Measurements from ENCODE around the gene CACNA2D4. TPM values are rescaled to one million over a fixed set of nuclear protein-coding genes. Genes with fewer than 3 reads are reported as not detected.

The CACNA2D4 gene
- total RNA-seq, 1 donor from 2014 or later = 0.58 TPM

GRCh38 chr12:1845427-1845826 lies 73.0 kb downstream of the CACNA2D4 start:
- DNase-seq (ENCODE audit: low read depth) = no peak
- Histone ChIP-seq H3K36me3 (ENCODE audit: control insufficient read depth, insufficient read depth, low read length) (no peaks in the 10 kb centered on the region), H3K4me3 (ENCODE audit: low read depth, low read length) (no peak overlapping the region), H3K27me3 (ENCODE audit: control insufficient read depth, insufficient read depth, low read length) (peaks cover 36% of the 10 kb centered on the region)
- TF ChIP-seq, protein P1, sequence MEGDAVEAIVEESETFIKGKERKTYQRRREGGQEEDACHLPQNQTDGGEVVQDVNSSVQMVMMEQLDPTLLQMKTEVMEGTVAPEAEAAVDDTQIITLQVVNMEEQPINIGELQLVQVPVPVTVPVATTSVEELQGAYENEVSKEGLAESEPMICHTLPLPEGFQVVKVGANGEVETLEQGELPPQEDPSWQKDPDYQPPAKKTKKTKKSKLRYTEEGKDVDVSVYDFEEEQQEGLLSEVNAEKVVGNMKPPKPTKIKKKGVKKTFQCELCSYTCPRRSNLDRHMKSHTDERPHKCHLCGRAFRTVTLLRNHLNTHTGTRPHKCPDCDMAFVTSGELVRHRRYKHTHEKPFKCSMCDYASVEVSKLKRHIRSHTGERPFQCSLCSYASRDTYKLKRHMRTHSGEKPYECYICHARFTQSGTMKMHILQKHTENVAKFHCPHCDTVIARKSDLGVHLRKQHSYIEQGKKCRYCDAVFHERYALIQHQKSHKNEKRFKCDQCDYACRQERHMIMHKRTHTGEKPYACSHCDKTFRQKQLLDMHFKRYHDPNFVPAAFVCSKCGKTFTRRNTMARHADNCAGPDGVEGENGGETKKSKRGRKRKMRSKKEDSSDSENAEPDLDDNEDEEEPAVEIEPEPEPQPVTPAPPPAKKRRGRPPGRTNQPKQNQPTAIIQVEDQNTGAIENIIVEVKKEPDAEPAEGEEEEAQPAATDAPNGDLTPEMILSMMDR (IDR thresholded peaks at IDR 0.05; ENCODE audit: insufficient read depth, low read length, poor library complexity, severe bottlenecking) = no peak

GRCh38 chr12:1844661-1845409 lies 73.6 kb downstream of the CACNA2D4 start:
- no peak overlapping the region for H3K4me3 ChIP-seq (ENCODE audit: low read depth, low read length)
- DNase-seq (ENCODE audit: low read depth) = no peak
- TF ChIP-seq, protein P1 (IDR thresholded peaks at IDR 0.05; ENCODE audit: insufficient read depth, low read length, poor library complexity, severe bottlenecking) = no peak
- peaks cover 36% of the 10 kb centered on the region for H3K27me3 ChIP-seq (ENCODE audit: control insufficient read depth, insufficient read depth, low read length)
- H3K36me3 ChIP-seq (ENCODE audit: control insufficient read depth, insufficient read depth, low read length) = no peaks in the 10 kb centered on the region

- Histone ChIP-seq H3K4me3 (ENCODE audit: low read depth, low read length) (no peak overlapping the region), H3K36me3 (ENCODE audit: control insufficient read depth, insufficient read depth, low read length) (no peaks in the 10 kb centered on the region), H3K27me3 (ENCODE audit: control insufficient read depth, insufficient read depth, low read length) (peaks cover 42% of the 10 kb centered on the region)
- TF ChIP-seq, protein P1 (IDR thresholded peaks at IDR 0.05; ENCODE audit: insufficient read depth, low read length, poor library complexity, severe bottlenecking) = no peak
- DNase-seq (ENCODE audit: low read depth) = no peak
These were observed 74.2 kb downstream of the CACNA2D4 start for GRCh38 chr12:1844223-1844622.

DNA sequence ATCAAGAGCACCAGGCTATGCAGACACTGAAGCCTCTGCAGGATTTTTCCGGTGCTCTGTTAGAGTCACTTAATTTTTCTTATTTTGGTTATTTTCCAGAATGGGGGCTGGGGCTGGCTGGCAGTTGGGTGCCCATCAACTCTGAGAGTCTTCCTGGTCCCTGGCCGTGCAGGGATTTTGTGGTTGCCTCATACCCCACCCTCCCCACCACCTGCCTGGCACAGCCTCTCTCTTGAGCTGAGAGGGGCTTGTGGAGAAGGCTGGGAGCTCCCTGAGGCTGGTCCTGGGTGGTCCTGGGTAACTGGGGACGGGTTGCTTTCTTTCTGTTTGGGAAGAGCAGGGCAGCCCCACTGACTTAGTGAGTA lies 74.8 kb downstream of the CACNA2D4 start:
- no peak for DNase-seq (ENCODE audit: low read depth)
- H3K27me3 ChIP-seq (ENCODE audit: control insufficient read depth, insufficient read depth, low read length) = peaks cover 48% of the 10 kb centered on the region

DNA sequence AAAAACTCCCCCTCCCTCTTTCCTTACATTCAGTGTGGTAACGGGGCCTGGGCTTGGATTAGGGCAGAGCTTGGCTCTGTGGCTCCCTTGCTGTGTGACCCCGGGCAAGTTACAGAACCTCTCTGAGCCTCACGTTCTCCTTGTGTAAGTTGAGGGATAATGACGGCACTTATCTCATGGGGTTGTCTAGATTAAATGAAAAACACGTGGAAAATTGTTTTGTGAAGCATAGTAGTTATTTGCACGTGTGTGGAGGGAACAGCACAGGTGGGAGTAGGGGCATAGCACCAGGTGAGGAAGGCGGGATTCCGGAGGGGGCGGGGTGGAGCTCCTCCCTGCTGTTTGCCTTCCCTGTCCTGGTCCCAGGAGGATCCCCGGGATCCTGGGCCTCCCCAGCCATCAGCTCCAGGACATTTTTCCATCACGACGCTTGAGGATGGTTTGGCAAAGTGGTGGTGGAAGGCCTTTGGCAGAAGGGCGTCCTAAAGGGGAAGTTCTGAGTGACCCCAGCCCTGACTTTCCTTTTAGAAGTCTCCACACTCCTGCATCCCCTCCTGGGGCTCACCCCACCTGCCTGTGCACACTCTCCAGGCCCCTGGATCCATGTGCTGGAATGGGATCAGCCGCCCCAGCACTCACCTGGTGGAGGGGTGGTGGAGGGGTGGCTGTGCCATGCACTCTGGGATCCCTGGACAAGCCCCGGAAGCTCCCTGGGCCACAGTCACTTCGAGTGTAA lies 75.4 kb downstream of the CACNA2D4 start:
- Histone ChIP-seq H3K4me3 (ENCODE audit: low read depth, low read length) (no peak overlapping the region), H3K36me3 (ENCODE audit: control insufficient read depth, insufficient read depth, low read length) (no peaks in the 10 kb centered on the region), H3K27me3 (ENCODE audit: control insufficient read depth, insufficient read depth, low read length) (peaks cover 53% of the 10 kb centered on the region)
- TF ChIP-seq, protein P1 (IDR thresholded peaks at IDR 0.05; ENCODE audit: insufficient read depth, low read length, poor library complexity, severe bottlenecking) = no peak
- no peak for DNase-seq (ENCODE audit: low read depth)

More for the DNA sequence above, 74.8 kb downstream of the CACNA2D4 start:
- TF ChIP-seq, protein P1 (IDR thresholded peaks at IDR 0.05; ENCODE audit: insufficient read depth, low read length, poor library complexity, severe bottlenecking) = no peak
- Histone ChIP-seq H3K36me3 (ENCODE audit: control insufficient read depth, insufficient read depth, low read length) (no peaks in the 10 kb centered on the region), H3K4me3 (ENCODE audit: low read depth, low read length) (no peak overlapping the region)
